AG04449 (cell line): ENCODE measurements around the gene BCL2L1.

Source experiments
- CTCF ChIA-PET: fragments of 350-600 bp; formaldehyde crosslinking; extraction: SDS; loops from one replicate; lab custom pipeline; 2021; ENCODE audit warnings: antibody characterized with exemption; lab: Yijun Ruan, JAX
- POLR2A ChIA-PET: fragments of 400-600, 350-600 bp; formaldehyde crosslinking; extraction: SDS; loops from one replicate; lab custom pipeline; 2020; ENCODE audit warnings: antibody characterized with exemption, inconsistent platforms; lab: Yijun Ruan, JAX
- DNase-seq: peaks from one replicate; pipeline ENCODE4 v3.0.0-alpha.2; 2010; ENCODE audit warnings: low read depth, low spot score
- H3K4me3 ChIP-seq: 2 replicates; pipeline ENCODE4 v1.5.1; 2011; ENCODE audit warnings: low read depth, mild to moderate bottlenecking, control low read depth, low read length
- TF ChIP-seq, protein P1 (sequence below): IDR thresholded peaks from one replicate; pipeline ENCODE4 v1.5.1; 2011; ENCODE audit warnings: mild to moderate bottlenecking, moderate library complexity, low read length, control low read depth, inconsistent platforms; ENCODE audit not compliant: insufficient read depth; ENCODE audit errors: missing control alignments

Gene BCL2L1

DNA sequence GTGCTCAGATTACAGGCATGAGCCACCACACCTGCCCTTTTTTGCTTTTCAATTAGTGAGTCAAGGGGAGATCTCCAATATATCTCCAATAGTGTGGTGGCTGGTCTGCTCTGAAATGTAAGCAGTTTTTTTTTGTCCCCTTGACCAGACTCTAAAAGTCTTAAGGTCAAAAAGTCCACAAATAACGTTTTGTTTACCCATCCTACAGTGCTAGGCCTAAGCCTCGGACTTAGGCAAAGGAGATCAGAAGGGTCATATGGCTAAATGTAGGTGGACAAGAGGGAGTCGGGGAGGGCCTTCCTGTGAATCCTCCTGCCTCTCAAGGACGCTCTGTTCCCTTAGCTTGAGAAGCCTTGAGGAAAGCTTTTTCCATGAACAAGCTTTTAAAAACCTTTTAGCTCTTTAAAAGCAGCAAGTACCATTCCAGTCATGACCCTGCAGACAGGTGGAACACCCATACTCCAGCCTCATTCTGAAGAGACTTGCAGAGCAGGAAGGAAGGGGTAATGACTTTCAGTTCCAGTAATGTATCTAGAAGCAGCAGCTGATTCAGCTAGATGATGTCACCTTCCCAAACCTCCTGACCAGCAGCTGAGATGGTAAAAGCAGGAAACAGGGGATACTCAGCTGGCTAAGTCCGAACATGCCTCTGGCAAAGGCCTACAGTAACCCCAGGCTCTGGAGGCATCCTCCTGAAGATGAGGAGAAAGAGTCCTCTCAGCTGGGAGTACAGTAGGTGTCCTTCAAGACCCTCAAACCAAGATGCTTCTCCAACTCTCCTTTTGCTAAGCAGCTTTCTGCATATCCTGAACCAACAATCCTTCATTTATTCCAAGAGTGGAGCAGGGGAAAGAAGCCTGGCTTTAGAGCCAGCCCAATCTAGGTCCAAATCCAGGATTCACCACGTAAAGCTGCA lies 23.6 kb downstream of the BCL2L1 start:
- H3K4me3 ChIP-seq: no peak overlapping the region

DNA sequence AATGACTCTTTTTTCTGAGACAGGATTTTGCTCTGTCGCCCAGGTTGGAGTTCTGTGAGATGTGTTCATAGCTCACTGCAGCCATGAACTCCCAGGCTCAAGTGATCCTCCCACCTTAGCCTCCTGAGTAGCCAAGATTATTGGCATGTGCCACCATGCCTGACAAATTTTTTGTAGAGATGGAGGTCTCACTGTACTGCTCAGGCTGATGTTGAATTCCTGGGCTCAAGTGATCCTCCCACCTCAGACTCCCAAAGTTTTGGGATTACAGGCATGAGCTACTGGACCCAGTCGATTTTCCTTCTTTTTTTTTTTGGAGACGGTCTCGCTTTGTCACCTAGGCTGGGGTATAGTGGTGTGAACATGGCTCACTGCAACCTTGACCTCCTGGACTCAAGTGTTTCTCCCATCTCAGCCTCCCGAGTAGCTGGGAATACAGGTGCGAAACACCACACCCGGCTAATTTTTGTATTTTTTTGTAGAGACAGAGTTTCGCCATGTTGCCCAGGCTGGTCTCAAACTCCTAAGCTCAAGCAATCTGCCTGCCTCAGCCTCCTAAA lies 24.3 kb downstream of the BCL2L1 start:
- ChIA-PET POLR2A (interaction anchor here (1.0 to 1.4 kb wide), 3 partner anchors 11 to 25 kb away, joined by 3 to 6 read pairs (median 5); no protein-coding TSS in a partner anchor), CTCF (interaction anchor here (1.5 to 8.9 kb wide), 5 partner anchors 15 to 136 kb away, joined by 4 to 79 read pairs (median 16); partner anchors contain the start of gene BCL2L1)
- DNase-seq: no peak
- TF ChIP-seq, protein P1, sequence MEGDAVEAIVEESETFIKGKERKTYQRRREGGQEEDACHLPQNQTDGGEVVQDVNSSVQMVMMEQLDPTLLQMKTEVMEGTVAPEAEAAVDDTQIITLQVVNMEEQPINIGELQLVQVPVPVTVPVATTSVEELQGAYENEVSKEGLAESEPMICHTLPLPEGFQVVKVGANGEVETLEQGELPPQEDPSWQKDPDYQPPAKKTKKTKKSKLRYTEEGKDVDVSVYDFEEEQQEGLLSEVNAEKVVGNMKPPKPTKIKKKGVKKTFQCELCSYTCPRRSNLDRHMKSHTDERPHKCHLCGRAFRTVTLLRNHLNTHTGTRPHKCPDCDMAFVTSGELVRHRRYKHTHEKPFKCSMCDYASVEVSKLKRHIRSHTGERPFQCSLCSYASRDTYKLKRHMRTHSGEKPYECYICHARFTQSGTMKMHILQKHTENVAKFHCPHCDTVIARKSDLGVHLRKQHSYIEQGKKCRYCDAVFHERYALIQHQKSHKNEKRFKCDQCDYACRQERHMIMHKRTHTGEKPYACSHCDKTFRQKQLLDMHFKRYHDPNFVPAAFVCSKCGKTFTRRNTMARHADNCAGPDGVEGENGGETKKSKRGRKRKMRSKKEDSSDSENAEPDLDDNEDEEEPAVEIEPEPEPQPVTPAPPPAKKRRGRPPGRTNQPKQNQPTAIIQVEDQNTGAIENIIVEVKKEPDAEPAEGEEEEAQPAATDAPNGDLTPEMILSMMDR: no peak
- no peak overlapping the region for H3K4me3 ChIP-seq

More for the DNA sequence above, 23.6 kb downstream of the BCL2L1 start:
- CTCF ChIA-PET: interaction anchor here (1.5 to 8.9 kb wide), 7 partner anchors 7 to 137 kb away, joined by 4 to 79 read pairs (median 11); partner anchors contain the start of gene BCL2L1
- POLR2A ChIA-PET: interaction anchor here (0.6 to 1.4 kb wide), 5 partner anchors 11 to 24 kb away, joined by 3 to 6 read pairs (median 3); no protein-coding TSS in a partner anchor
- TF ChIP-seq, protein P1: no peak
- DNase-seq: peak; percentile 87

DNA sequence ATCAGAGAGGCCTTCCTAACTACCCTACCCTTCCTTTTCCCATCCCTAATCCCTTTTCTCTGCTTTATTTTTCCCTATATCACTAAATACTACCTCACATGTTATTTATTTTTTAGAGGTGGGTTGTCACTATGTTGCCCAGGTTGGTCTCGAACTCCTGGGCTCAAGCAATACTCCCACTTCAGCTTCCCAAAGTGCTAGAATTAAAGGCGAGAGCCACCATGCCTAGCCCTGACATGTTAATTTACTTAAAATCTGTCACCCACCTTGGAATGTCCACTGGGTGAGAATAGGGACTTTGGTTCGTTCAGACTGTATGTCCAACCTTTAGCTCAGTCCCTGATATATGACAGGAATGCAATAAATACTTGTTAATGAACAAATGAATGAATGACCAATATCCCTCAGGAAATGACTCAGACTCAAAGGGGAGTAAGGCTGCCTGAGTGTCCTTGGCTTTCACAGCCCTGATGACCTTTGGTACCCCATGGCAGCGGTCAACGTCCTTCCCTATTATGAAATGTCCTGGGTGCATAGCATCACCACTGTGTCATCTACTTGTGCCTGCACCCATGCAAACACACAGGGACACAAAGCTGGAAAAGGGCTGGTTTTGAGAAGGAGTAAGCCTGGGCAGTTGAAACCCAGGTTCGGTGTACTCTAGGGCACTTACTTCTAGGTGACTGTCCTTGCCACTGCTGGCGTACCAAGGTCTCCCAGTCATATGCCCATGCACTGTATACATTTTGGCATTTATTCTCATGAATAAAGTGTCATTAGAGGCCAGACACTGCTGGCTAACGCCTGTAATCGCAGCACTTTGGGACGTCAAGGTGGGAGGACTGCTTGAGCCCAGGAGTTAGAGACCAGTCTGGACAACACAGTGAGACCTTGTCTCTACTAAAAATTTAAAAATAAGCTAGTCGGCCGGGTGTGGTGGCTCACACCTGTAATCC lies 26.5 kb downstream of the BCL2L1 start:
- no peak overlapping the region for H3K4me3 ChIP-seq
- ChIA-PET POLR2A (interaction anchor here (1.3 to 1.7 kb wide), 2 partner anchors 9 to 17 kb away, joined by 4 to 12 read pairs; no protein-coding TSS in a partner anchor), CTCF (interaction anchor here (0.8 to 8.9 kb wide), 6 partner anchors 11 to 137 kb away, joined by 4 to 79 read pairs (median 6); partner anchors contain the start of gene BCL2L1)
- TF ChIP-seq, protein P1: no peak
- DNase-seq: no peak

DNA sequence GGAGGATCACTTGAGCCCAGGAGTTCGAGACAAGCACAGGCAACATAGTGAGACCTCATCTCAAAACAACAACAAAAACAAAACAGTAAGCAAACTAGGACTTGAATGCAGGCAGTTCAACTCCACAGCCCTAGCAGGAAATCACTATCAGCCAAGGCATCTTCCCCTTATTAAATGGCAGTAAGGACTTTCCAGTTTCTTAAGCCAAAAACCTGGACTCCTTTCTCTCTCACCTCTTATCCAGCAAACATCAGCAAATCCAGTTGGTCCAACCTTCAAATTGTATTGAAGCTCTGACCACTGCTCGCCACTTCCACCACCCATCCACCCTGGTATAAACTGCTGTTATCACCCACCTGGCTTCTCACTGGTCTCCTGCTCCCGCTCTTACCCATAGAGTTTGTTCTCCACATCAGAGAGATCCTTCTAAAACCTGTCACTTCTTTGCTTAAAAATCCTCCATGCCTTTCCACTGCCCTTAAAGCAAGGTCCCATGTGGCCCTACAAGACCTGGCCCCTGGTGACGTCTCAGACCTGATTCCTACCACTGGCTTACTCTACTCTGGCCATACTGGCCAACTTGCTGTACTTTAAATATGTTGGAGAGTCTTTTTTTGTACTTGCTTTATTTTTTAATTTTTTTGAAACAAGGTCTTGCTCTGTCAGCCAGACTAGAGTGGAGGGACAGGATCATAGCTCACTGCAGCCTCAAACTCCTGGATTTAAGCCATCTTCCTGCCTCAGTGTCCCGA lies 27.6 kb downstream of the BCL2L1 start:
- ChIA-PET CTCF (interaction anchor here (1.7 to 8.9 kb wide), 5 partner anchors 10 to 136 kb away, joined by 4 to 79 read pairs (median 6); partner anchors contain the start of gene BCL2L1), POLR2A (interaction anchor here (1.7 kb wide), 1 partner anchor 18 kb away, joined by 12 read pairs; no protein-coding TSS in a partner anchor)
- TF ChIP-seq, protein P1: no peak
- H3K4me3 ChIP-seq: no peak overlapping the region
- DNase-seq: no peak

DNA sequence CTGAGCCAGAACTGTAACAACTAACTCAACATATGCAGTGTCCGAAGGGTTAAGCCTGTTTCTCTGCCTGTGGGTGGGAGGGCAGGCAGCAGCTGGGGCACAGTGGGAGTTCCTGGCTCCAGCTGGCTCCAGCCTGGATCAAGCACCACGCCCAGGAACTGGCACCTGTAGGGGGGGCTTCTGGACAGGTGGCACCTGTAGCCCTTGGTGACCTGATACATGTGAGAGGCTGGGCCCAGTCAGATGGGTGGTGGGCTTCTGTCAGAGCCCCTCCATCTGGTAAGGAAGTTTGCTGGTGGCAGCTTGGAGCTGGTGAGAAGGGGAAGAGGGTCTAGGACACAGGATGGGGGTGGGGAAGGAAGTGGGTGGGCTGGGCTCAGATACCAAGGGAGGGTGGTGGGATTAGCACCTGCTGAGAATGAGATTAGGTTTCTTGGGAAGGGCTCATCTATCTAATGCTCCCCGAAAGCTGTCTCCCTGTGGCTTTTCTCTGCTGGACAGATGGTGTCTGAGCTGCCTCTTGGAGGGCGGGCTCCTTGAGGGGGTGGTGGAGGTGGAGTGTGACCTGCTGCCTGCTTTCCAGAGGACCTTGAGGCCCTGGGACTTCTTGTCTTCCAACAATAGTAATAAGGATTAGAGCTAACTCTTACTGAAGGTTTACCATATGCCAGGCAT lies 28.5 kb downstream of the BCL2L1 start:
- TF ChIP-seq, protein P1: no peak
- no peak for DNase-seq
- ChIA-PET POLR2A (interaction anchor here (0.6 to 0.7 kb wide), 2 partner anchors 18 to 29 kb away, joined by 4 read pairs; no protein-coding TSS in a partner anchor), CTCF (interaction anchor here (0.9 to 8.9 kb wide), 7 partner anchors 10 to 135 kb away, joined by 3 to 79 read pairs (median 4); partner anchors contain the start of gene BCL2L1)
- H3K4me3 ChIP-seq: no peak overlapping the region
